Activated T-helper 2 cell treated with anti-CD3 and anti-CD28 coated beads, Interferon-gamma antibody, Interleukin-2, Interleukin-4, amounts not matched to agents 10 μg/mL and 5 μg/mL and 100 μg/mL, durations not matched to agents 14 hours and 24 hours and 36 hours (primary cell): ENCODE measurements around the gene CEP89. TPM values are rescaled to one million over a fixed set of nuclear protein-coding genes. Genes with fewer than 3 reads are reported as not detected.
"Not testable (repeated sequence)": the region's sequence is repeated elsewhere in the genome, so short reads cannot be mapped to it uniquely, and the experiment has no call there.

Source experiments
- DNase-seq: peaks from one replicate; pipeline ENCODE4 v3.0.0; 2021; ENCODE audit warnings: low spot score
- H3K27ac Mint-ChIP-seq: one replicate; pipeline ENCODE4 v1.8.0; 2021; ENCODE audit warnings: mixed read lengths
- H3K27me3 Mint-ChIP-seq: one replicate; pipeline ENCODE4 v1.8.0; 2021; ENCODE audit warnings: low read depth, mixed read lengths
- H3K36me3 Mint-ChIP-seq: one replicate; pipeline ENCODE4 v1.8.0; 2021; ENCODE audit warnings: low read depth, mixed read lengths
- H3K4me1 Mint-ChIP-seq: one replicate; pipeline ENCODE4 v1.8.0; 2021; ENCODE audit warnings: low read depth, mixed read lengths
- H3K4me3 Mint-ChIP-seq: one replicate; pipeline ENCODE4 v1.8.0; 2021; ENCODE audit warnings: low read depth, mild to moderate bottlenecking, moderate library complexity, mixed read lengths
- H3K9me3 Mint-ChIP-seq: one replicate; pipeline ENCODE4 v1.8.0; 2021; ENCODE audit warnings: mixed read lengths
- intact Hi-C: fragments of 100-400 bp; cut with micrococcal nuclease; formaldehyde crosslinking; loops from one replicate; pipeline ENCODE4 v1.15.1; 2023
- total RNA-seq: library from RNA; stranded (reverse); gene quantifications from 2 replicates; pipeline ENCODE4 v1.2.3, GENCODE V29; 2022

CEP89 gene
- total RNA-seq, result 17.3 and 18.0 TPM in 2 replicates

GRCh38 chr19:32971715-32972540, at the start of gene CEP89, which contains the start of gene FAAP24:
TSS of gene CEP89 (minus strand) at chr19:32971958. CDS start at chr19:32971874, 84 bp downstream.
TSS of gene FAAP24 (plus strand) at chr19:32972242. CDS start at chr19:32973197, 955 bp downstream.
- peaks cover 16% of the 10 kb centered on the region for H3K36me3 Mint-ChIP-seq
- peaks cover 8% of the 10 kb centered on the region for H3K4me1 Mint-ChIP-seq
- intact Hi-C loops, result loop anchor here (1.0 to 5.0 kb wide), 4 partner anchors 90 to 297 kb away; partner anchors contain the start of genes ANKRD27, NUDT19, RGS9BP and RHPN2
- peak within 1 kb of the TSS; percentile 94 for H3K27ac Mint-ChIP-seq
- no peaks in the 10 kb centered on the region for H3K9me3 Mint-ChIP-seq
- H3K27me3 Mint-ChIP-seq, result no peaks in the 10 kb centered on the region
- H3K4me3 Mint-ChIP-seq, result peak within 1 kb of the TSS; percentile 98
- peak; percentile 99 for DNase-seq

GRCh38 chr19:33010891-33011290, 39.1 kb upstream of the CEP89 start:
- intact Hi-C loops, result not testable (repeated sequence)

GRCh38 chr19:33008738-33009137, 37.0 kb upstream of the CEP89 start:
- intact Hi-C loops, result no loop called here
- Mint-ChIP-seq H3K4me1 (no peaks in the 10 kb centered on the region), H3K27me3 (no peaks in the 10 kb centered on the region), H3K36me3 (no peaks in the 10 kb centered on the region), H3K4me3 (no peak overlapping the region), H3K9me3 (no peaks in the 10 kb centered on the region), H3K27ac (no peak overlapping the region)
- DNase-seq, result no peak

More at GRCh38 chr19:33010891-33011290, 39.1 kb upstream of the CEP89 start:
- H3K27ac Mint-ChIP-seq, H3K4me3 Mint-ChIP-seq, H3K4me1 Mint-ChIP-seq, H3K9me3 Mint-ChIP-seq, H3K27me3 Mint-ChIP-seq, DNase-seq, H3K36me3 Mint-ChIP-seq: not testable (repeated sequence)

GRCh38 chr19:33005440-33005839, 33.7 kb upstream of the CEP89 start:
- Mint-ChIP-seq H3K4me1 (peaks cover 5% of the 10 kb centered on the region), H3K4me3 (no peak overlapping the region), H3K27me3 (no peaks in the 10 kb centered on the region), H3K9me3 (no peaks in the 10 kb centered on the region), H3K27ac (no peak overlapping the region), H3K36me3 (no peaks in the 10 kb centered on the region)
- no peak for DNase-seq
- intact Hi-C loops, result no loop called here

GRCh38 chr19:33003424-33004024, 31.8 kb upstream of the CEP89 start:
- H3K4me1 Mint-ChIP-seq, H3K36me3 Mint-ChIP-seq, H3K27ac Mint-ChIP-seq, H3K27me3 Mint-ChIP-seq, H3K9me3 Mint-ChIP-seq, intact Hi-C loops, DNase-seq, H3K4me3 Mint-ChIP-seq: not testable (repeated sequence)

GRCh38 chr19:33002126-33002865, 30.5 kb upstream of the CEP89 start:
- DNase-seq, H3K9me3 Mint-ChIP-seq, H3K4me1 Mint-ChIP-seq, H3K27me3 Mint-ChIP-seq, H3K27ac Mint-ChIP-seq, H3K36me3 Mint-ChIP-seq, H3K4me3 Mint-ChIP-seq, intact Hi-C loops: not testable (repeated sequence)

- DNase-seq, result no peak
- Mint-ChIP-seq H3K36me3 (no peaks in the 10 kb centered on the region), H3K4me3 (no peak overlapping the region), H3K4me1 (peaks cover 7% of the 10 kb centered on the region), H3K9me3 (no peaks in the 10 kb centered on the region), H3K27ac (no peak overlapping the region), H3K27me3 (no peaks in the 10 kb centered on the region)
- intact Hi-C loops, result no loop called here
Measured at GRCh38 chr19:33000910-33001309, 29.2 kb upstream of the CEP89 start.

GRCh38 chr19:33000510-33000909, 28.8 kb upstream of the CEP89 start:
- H3K27me3 Mint-ChIP-seq, result no peaks in the 10 kb centered on the region
- peak; percentile 11 for DNase-seq
- H3K4me3 Mint-ChIP-seq, result no peak overlapping the region
- H3K36me3 Mint-ChIP-seq, result no peaks in the 10 kb centered on the region
- peak overlapping the region; percentile 51 for H3K27ac Mint-ChIP-seq
- H3K9me3 Mint-ChIP-seq, result no peaks in the 10 kb centered on the region
- H3K4me1 Mint-ChIP-seq, result peaks cover 7% of the 10 kb centered on the region
- intact Hi-C loops, result no loop called here

- no peak for DNase-seq
- intact Hi-C loops, result no loop called here
- no peaks in the 10 kb centered on the region for H3K9me3 Mint-ChIP-seq
- H3K27me3 Mint-ChIP-seq, result no peaks in the 10 kb centered on the region
- H3K36me3 Mint-ChIP-seq, result no peaks in the 10 kb centered on the region
- H3K27ac Mint-ChIP-seq, result no peak overlapping the region
- peaks cover 7% of the 10 kb centered on the region for H3K4me1 Mint-ChIP-seq
- H3K4me3 Mint-ChIP-seq, result no peak overlapping the region
Measured at GRCh38 chr19:32998722-32999121, 27.0 kb upstream of the CEP89 start.

- DNase-seq, result no peak
- H3K27ac Mint-ChIP-seq, result no peak overlapping the region
- intact Hi-C loops, result no loop called here
- H3K27me3 Mint-ChIP-seq, result no peaks in the 10 kb centered on the region
- H3K36me3 Mint-ChIP-seq, result no peaks in the 10 kb centered on the region
- no peak overlapping the region for H3K4me3 Mint-ChIP-seq
- no peaks in the 10 kb centered on the region for H3K9me3 Mint-ChIP-seq
- peaks cover 7% of the 10 kb centered on the region for H3K4me1 Mint-ChIP-seq
Measured at GRCh38 chr19:32997716-32998355, 26.1 kb upstream of the CEP89 start.

- DNase-seq, H3K4me3 Mint-ChIP-seq, intact Hi-C loops, H3K4me1 Mint-ChIP-seq, H3K36me3 Mint-ChIP-seq, H3K27ac Mint-ChIP-seq, H3K9me3 Mint-ChIP-seq, H3K27me3 Mint-ChIP-seq: not testable (repeated sequence)
Measured at GRCh38 chr19:32997061-32997464, 25.3 kb upstream of the CEP89 start.

GRCh38 chr19:32995966-32996365, 24.2 kb upstream of the CEP89 start:
- H3K27me3 Mint-ChIP-seq, H3K9me3 Mint-ChIP-seq, intact Hi-C loops, H3K4me1 Mint-ChIP-seq, H3K36me3 Mint-ChIP-seq, DNase-seq, H3K4me3 Mint-ChIP-seq, H3K27ac Mint-ChIP-seq: not testable (repeated sequence)
